Osteocyte (in vitro differentiated cells): ENCODE results near the gene FBXO47. TPM values are rescaled to one million over a fixed set of nuclear protein-coding genes. Genes with fewer than 3 reads are reported as not detected.

Experiments used
- DNase-seq: peaks from one replicate; pipeline ENCODE4 v3.0.0; 2021; ENCODE audit warnings: mixed read lengths; ENCODE audit not compliant: unreplicated experiment; ENCODE audit errors: extremely low spot score
- H3K27ac Mint-ChIP-seq: one replicate; pipeline ENCODE4 v1.8.0; 2021; ENCODE audit warnings: mild to moderate bottlenecking, mixed read lengths; ENCODE audit not compliant: unreplicated experiment
- H3K27me3 Mint-ChIP-seq: one replicate; pipeline ENCODE4 v1.8.0; 2021; ENCODE audit warnings: mixed read lengths; ENCODE audit not compliant: unreplicated experiment
- H3K36me3 Mint-ChIP-seq: one replicate; pipeline ENCODE4 v1.8.0; 2021; ENCODE audit warnings: mixed read lengths; ENCODE audit not compliant: unreplicated experiment
- H3K4me1 Mint-ChIP-seq: one replicate; pipeline ENCODE4 v1.8.0; 2021; ENCODE audit warnings: mixed read lengths; ENCODE audit not compliant: unreplicated experiment
- H3K4me3 Mint-ChIP-seq: one replicate; pipeline ENCODE4 v1.8.0; 2021; ENCODE audit warnings: mild to moderate bottlenecking, moderate library complexity, mixed read lengths; ENCODE audit not compliant: unreplicated experiment
- H3K9me3 Mint-ChIP-seq: one replicate; pipeline ENCODE4 v1.8.0; 2021; ENCODE audit warnings: mixed read lengths; ENCODE audit not compliant: unreplicated experiment
- CTCF ChIP-seq: fragments of 200-600 bp; sonication (generic); IDR thresholded peaks from 2 replicates; pipeline ENCODE4 v1.5.0; 2021; ENCODE audit warnings: antibody characterized with exemption, mild to moderate bottlenecking, moderate library complexity
- long read RNA-seq: library from polyadenylated mRNA; unstranded; transcript quantifications from one replicate; pipeline ENCODE4 v2.0.0, GENCODE V29; 2021
- total RNA-seq: library from RNA; stranded (reverse); gene quantifications from 2 replicates; pipeline ENCODE4 v1.2.1, GENCODE V29; 2021

Gene FBXO47
- not detected in 2 replicates for total RNA-seq
- long read RNA-seq, result 0 reads

GRCh38 chr17:38967290-38967738, at the start of gene FBXO47:
Gene FBXO47, minus strand, starts transcription at chr17:38967403. Its CDS starts 4,378 bp downstream, at chr17:38963025.
- DNase-seq, result no peak
- H3K4me1 Mint-ChIP-seq, result peaks cover 3% of the 10 kb centered on the region

GRCh38 chr17:39016193-39017153, 49.3 kb upstream of the FBXO47 start:
- Mint-ChIP-seq H3K4me1 (peaks cover 10% of the 10 kb centered on the region), H3K27me3 (peaks cover 2% of the 10 kb centered on the region), H3K9me3 (no peaks in the 10 kb centered on the region), H3K4me3 (no peak overlapping the region), H3K36me3 (peaks cover 3% of the 10 kb centered on the region), H3K27ac (no peak overlapping the region)
- no peak for DNase-seq
- TF ChIP-seq CTCF, result no peak

More at GRCh38 chr17:38967290-38967738, at the start of gene FBXO47:
- no peaks in the 10 kb centered on the region for H3K36me3 Mint-ChIP-seq
- no peak within 1 kb of the TSS for H3K4me3 Mint-ChIP-seq
- peak within 1 kb of the TSS; percentile 47 for H3K27ac Mint-ChIP-seq
- H3K9me3 Mint-ChIP-seq, result no peaks in the 10 kb centered on the region
- H3K27me3 Mint-ChIP-seq, result no peaks in the 10 kb centered on the region
- no peak for TF ChIP-seq CTCF

GRCh38 chr17:39015546-39015935, 48.3 kb upstream of the FBXO47 start:
- no peak for TF ChIP-seq CTCF
- peaks cover 10% of the 10 kb centered on the region for H3K4me1 Mint-ChIP-seq
- no peak for DNase-seq
- no peaks in the 10 kb centered on the region for H3K9me3 Mint-ChIP-seq
- peaks cover 3% of the 10 kb centered on the region for H3K36me3 Mint-ChIP-seq
- no peak overlapping the region for H3K4me3 Mint-ChIP-seq
- H3K27ac Mint-ChIP-seq, result no peak overlapping the region
- H3K27me3 Mint-ChIP-seq, result no peaks in the 10 kb centered on the region

GRCh38 chr17:39014795-39015545, 47.8 kb upstream of the FBXO47 start:
- H3K27ac Mint-ChIP-seq, result peak overlapping the region; percentile 75
- TF ChIP-seq CTCF, result no peak
- DNase-seq, result no peak
- H3K9me3 Mint-ChIP-seq, result no peaks in the 10 kb centered on the region
- no peak overlapping the region for H3K4me3 Mint-ChIP-seq
- H3K36me3 Mint-ChIP-seq, result peaks cover 3% of the 10 kb centered on the region
- H3K27me3 Mint-ChIP-seq, result no peaks in the 10 kb centered on the region
- peaks cover 10% of the 10 kb centered on the region for H3K4me1 Mint-ChIP-seq
